HTERT RPE-1 (cell line): Measurements from ENCODE around the gene SIGLEC11.
"Not testable (repeated sequence)": the region's sequence is repeated elsewhere in the genome, so short reads cannot be mapped to it uniquely, and the experiment has no call there.

ENCODE experiments used
- in situ Hi-C: fragments of 300-500 bp; cut with MboI; formaldehyde crosslinking; loops from 4 replicates; pipeline ENCODE4 v1.14.3; 2020; ENCODE audit warnings: low sequenced_read_pairs

Gene SIGLEC11

DNA sequence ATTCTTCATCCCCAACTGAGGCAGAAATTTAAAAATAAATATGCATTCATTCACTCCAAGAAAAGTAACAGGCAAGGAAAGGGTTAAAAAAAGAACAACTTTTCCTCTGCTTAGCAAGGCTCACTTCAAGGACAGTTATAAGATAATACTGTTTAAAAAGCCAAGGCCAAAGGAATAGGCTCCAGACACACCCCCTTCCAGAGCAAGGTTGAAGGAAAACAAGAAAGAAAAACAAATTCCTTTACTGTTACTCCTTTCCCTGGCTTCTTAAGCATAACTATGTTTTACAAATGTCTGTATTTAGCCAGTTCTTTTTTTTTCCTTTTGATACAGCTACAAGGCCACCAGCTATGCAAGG, 8.5 kb downstream of the SIGLEC11 start:
- in situ Hi-C loops, result no loop called here

DNA sequence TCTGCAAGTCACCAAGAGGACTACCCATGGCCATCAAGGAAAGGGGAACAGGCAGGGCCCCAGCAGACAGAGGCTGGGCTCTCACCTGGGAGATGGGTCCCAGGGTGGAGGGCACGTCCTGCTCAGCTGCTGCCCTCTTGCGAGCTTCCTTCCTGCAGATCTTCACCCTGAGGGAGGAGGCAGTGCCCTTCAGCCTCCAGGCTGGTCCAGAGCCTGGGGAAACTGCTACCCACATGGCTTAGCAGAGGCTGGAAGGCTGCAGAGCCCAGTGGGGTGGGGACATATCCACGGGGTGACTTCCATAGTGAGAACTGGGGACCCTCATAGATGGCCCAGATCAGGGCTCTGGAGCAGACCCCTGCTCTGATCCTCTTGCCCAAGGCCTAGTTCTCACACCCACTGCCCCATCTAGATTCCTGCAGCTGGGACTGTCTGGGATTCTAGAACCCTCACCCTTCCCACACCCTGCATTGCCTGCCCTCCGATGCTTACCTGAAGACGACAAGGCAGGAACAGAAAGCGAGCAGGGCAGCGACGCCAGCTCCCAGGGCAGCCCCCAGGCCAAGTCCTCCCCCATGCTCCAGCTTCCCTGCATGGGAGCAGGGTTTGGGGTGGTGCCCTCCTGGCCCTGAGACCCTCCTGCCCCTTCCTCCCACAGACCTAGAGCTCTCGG, 9.0 kb downstream of the SIGLEC11 start:
- in situ Hi-C loops, result no loop called here

DNA sequence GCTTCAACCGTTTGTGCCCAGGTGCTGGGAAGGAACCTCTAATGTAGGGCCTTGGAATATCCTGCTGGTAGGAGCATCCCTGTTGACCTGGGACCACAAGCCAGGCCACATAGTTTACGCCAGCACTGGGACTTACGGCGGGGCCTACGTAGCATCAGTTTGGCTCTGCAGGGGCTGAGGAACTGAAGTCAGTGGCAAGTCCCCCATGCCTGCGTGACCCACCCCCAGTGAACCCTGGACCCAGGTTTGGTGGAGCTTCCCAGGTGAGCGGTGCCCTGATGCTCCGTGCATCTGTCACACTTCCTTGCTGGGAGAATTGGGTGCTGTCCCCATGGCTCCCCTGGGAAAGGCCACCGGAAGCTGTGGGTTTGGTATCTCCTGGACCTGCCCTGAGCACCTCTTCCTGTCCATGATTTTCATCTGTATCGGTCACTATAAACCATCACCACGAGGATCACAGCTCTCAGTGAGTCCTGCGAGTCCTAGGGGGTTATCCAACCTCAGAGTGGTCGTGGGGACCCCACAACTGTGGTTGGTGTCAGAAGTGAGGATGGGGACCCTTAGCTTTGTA, 9.9 kb downstream of the SIGLEC11 start:
- in situ Hi-C loops, result no loop called here

DNA sequence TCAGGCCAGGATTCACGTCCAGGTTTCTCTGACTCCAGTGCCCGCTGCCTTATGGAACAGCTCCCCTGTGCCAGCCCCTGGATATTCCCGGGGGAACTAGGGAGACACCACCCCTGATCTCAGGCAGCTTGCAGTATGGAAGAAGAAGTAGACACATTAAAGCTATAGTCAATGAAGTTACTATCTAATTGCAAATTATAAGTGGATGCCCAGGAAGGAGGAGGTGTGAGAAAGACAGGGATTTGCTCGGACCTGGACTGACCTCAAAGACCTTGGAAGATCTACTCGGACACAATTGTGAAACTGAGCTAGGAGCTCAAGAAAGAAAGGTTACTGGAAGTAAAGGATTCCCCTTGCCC, 10.4 kb downstream of the SIGLEC11 start:
- in situ Hi-C loops, result no loop called here

DNA sequence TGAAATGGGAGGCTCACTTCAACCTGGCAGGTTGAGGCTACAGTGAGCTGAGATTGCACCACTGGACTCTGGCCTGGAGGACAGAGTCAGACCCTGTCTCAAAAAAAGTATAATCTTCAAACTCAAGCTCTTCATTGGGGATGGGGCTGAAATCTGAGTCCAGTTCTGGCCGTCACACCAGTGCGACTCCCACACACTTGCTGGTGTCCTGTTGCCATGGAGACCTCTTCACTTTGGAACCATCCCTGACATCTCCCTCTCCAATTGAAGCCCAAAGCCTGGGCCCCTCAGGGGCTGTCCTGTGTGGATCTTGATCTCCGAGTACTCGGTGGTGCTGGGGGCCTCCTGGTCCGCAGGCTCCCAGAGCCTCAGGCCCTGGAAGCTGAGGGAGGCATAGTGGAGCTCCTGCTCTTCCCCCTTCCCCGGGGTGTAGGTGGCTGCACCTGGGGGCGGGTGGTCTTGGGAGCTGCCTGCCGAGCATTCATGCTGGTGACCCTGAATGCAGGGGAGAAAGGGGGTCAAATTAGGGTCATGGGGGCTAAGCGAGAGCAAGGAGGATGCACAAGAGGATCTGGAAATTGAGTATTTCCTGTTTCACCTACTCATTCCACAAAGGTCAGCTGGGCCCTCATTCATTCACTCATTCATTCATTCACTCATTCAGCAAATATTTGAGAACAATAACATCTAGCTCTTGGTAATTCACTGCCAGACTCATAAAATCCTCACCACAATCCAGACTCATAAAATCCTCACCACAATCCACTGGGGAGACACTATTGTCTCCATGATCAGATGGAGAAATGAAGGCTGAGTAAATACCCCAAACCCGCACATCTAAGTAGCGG, 11.0 kb downstream of the SIGLEC11 start:
- in situ Hi-C loops, result no loop called here

DNA sequence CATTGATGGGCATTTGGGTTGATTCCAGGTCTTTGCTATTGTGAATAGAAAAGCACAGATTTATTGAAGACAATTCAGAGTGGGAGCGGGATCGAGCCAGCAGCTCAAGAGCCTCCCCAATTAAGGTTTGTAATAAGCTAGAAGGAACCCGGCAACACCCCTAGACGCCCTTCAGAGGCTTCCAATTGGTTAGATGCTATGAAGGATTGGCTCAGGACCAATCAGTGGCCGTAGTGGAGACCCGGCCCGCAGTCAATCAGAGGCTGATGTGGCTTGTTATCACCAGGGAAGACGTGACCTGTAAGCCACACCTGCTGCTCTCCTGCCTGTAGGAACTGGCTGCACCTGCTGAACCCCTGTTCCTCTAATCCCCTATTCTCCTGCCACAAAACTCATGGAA, 14.6 kb downstream of the SIGLEC11 start:
- in situ Hi-C loops, result no loop called here

DNA sequence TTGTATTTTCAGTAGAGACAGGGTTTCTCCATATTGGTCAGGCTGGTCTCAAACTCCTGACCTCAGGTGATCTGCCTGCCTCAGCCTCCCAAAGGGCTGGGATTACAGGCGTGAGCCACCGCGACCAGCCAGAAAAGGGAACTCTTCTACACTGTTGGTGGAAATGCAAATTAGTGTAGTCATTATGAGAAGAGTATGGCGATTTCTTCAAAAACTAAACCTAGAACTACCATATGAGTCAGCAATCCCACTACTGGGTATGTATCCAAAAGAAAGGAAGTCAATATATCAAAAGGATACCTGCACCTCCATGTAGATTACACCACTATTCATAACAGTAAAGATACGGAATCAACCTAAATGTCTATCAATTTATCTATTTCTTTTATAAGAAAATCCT, 16.4 kb downstream of the SIGLEC11 start:
- in situ Hi-C loops, result not testable (repeated sequence)

DNA sequence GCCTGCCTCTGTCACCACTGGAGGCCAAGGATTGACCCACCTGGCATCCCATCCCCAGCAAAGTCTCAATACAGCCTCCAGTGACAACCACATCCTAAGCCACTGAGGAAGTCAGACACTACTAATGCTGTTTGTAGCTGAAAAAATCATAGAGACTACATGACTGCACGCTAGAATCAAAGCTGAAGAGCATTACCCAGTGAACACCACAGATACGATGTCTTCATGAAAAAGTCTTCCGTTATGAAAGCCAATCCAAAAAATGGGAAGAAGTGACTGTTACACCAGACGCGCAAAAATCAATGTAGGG, 20.5 kb downstream of the SIGLEC11 start:
- in situ Hi-C loops, result no loop called here

DNA sequence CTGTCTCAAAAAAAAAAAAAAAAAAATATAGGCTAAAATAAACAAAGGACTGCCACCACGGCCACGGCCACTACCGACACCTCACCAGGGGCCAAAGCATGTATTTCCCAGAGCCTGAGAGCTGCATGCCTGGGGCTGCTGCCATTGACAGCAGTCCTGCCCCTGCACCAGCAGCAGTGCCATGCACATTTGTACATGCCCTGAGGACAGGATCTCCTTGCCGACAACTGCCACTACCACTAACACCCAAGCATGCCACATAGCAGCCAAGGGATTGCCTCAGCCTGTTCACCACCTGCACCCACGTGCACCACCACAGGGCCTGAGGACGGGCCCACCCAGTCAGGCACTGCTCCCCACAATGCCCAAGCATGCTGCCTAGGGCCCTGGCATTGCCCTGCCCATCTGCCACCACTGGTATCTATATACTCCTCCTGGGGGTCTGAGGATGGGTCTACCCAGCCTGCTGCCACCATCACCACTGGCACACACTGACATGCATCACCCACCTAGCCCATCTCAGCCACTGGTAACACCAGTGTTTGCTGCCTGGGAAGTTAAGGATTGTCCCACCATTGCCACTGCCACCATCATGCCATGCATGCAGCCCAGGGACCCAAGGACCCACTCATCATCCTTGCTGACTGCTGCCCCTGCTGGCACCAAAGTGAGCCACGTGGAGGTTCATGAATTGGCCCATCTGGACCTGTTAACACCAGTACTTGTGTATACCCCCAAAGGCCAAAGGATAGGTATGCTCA, 21.1 kb downstream of the SIGLEC11 start:
- in situ Hi-C loops, result no loop called here

DNA sequence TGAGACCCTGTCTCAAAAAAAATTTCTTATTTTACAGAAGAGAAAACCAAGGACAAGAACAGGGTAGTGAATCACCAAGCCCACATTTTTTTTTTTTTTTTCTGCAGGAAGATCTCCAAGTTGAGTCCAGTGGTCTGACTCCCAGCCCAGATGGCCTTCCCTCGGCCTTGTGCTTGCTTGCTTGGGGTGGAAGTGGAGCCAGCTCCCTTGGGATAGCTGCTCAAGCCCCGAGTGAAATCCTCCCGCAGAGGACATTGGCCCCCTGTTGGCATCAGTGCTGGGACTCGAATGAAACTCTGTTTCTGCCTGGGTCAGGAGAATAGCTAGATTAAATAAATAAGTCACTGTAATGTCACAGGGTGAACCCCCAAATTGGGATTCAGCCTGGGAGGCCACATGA, 22.3 kb downstream of the SIGLEC11 start:
- in situ Hi-C loops, result no loop called here

DNA sequence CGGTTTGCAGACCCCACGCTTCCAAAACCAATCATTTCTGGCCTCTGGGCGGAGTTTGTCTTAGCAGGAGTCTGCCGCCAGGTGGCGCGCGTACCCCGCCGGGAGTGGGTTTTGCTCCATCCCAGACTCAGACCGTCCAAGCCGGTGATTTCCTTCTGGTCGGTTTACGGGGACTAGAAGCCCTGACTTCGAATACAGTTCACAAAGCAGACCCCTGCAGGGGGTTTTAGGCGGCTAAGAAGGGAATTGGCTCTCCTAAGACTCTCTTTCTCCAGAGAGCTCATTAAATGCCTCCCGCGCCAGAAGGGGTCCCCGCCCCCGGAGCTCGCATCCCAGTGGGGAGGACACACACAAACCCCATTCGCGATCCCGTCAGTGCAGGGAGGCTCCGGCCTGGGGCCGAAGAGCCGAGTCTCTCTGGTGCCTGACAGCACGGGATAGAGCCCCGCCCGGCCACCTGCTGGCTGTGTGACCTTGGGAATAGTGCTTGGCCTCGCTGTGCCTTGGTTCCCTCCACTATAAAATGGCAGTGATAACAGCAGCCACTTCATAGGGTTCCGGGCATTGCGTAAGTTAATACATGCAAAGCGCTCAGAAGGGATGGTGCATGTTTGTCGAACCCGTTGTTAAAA, 23.1 kb downstream of the SIGLEC11 start:
- in situ Hi-C loops, result no loop called here

DNA sequence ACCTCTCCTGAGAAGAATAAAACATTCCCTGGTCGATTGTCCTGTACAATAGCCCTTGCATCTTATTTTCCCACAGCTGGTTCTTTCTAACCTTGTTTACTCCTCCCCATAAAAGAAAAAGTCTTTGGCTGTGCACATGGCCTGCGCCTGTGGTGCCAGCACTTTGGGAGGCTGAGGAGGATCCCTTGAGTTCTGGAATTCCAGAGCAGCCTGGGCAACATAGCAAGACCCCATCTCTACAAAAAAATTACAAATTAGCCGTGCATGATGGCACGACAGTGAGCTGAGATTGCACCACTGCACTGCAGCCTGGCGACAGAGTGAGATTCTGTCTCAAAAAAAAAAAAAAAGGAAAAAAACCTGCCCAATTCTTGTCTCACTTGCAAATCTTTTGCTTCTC, 24.4 kb downstream of the SIGLEC11 start:
- in situ Hi-C loops, result no loop called here

DNA sequence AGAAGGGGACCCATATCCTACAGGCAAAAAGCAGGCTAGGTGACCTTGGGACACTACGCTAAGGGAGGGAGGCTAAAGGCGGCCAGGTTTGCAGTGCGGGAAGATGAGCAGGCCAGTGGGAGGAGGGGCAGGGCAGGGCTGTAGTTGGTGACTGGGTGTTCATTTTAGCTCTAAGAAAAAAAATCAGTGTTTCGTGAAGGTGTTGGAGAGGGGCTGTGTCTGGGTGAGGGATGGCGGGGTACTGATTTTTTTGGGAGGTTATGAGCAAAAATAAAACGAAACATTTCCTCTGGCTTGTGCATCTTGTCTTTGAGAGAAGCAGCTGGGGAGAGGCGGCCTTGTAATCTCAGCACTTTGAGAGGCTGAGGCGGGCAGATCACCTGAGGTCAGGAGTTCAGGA, 27.3 kb downstream of the SIGLEC11 start:
- in situ Hi-C loops, result no loop called here

DNA sequence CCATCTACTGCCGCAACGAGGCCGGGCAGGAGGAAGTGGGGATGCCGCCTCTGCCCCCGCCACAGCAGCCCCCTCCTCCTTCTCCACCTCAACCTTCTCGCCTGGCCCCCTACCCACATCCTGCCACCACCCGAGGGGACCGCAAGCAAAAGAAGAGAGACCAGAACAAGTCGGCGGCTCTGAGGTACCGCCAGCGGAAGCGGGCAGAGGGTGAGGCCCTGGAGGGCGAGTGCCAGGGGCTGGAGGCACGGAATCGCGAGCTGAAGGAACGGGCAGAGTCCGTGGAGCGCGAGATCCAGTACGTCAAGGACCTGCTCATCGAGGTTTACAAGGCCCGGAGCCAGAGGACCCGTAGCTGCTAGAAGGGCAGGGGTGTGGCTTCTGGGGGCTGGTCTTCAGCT, 28.2 kb downstream of the SIGLEC11 start:
- in situ Hi-C loops, result no loop called here

DNA sequence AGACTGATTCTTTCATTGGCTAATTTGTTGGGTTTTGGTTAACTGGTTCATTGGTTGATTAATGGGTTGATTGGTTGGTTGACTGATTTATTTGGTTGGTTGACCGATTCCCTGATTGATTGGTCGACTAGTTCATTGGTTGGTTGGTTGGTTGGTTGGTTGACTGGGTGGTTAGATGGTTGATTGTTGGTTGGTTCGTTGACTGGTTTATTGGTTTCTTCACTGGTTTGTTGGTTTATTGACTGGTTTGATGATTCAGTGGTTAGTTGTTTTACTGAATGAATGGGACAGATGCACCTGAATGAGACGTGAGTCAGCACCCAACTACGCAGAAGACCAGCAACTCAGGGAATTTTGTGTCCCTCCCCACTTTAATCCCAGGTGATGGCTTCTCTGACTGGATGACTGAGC, 28.9 kb downstream of the SIGLEC11 start:
- in situ Hi-C loops, result no loop called here

DNA sequence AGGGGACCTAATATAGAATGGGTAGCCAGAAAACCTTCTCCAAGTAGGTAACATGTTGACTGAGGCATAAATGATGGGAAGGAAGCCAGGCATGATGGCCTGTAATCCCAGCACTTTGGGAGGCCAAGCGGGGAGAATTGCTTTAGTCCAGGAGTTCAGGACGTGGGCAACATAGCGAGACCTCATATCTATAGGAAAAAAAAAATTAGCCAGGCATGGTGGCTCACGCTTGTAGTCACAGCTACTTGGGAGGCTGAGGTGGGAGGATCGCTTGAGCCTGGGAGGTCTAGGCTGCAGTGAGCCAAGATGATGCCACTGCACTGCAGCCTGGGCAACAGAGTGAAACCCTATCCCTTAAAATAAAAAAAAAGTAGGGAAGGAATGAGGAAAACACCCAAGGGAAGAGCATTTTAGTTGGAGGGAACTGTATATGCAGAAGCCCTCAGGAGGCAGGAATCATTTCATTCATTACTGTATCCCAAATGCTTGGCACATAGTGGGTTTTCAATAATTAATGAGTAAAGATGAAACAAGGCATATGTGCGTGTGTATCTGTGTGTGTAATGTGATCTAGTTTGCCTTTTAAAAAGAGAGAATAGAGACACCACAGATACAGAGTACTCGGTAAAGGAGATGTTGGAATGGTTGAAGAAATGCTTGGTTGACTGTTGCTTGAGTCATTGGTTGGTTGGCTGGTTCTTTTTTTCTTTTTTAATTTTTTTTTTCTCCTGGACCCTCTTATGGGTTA, 29.5 kb downstream of the SIGLEC11 start:
- in situ Hi-C loops, result no loop called here

DNA sequence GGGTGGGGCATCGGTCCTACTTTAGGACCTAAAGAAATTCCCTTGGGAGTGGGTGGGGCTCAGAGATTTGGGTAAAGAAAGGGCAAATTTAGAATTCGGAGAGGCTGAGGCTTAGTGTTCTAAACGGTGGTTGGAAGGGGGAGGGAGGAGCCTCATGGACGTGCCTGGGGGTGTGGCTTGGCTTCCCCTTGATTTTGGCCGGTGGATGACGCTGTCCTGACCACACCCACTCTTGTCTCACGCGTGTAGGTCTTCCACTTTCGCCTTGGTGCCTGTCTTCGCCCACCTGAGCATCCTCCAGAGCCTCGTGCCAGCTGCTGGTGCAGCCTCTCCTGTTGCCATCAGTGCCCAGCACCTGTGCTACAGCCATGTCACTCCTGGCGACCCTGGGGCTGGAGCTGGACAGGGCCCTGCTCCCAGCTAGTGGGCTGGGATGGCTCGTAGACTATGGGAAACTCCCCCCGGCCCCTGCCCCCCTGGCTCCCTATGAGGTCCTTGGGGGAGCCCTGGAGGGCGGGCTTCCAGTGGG, 30.4 kb downstream of the SIGLEC11 start:
- in situ Hi-C loops, result no loop called here

DNA sequence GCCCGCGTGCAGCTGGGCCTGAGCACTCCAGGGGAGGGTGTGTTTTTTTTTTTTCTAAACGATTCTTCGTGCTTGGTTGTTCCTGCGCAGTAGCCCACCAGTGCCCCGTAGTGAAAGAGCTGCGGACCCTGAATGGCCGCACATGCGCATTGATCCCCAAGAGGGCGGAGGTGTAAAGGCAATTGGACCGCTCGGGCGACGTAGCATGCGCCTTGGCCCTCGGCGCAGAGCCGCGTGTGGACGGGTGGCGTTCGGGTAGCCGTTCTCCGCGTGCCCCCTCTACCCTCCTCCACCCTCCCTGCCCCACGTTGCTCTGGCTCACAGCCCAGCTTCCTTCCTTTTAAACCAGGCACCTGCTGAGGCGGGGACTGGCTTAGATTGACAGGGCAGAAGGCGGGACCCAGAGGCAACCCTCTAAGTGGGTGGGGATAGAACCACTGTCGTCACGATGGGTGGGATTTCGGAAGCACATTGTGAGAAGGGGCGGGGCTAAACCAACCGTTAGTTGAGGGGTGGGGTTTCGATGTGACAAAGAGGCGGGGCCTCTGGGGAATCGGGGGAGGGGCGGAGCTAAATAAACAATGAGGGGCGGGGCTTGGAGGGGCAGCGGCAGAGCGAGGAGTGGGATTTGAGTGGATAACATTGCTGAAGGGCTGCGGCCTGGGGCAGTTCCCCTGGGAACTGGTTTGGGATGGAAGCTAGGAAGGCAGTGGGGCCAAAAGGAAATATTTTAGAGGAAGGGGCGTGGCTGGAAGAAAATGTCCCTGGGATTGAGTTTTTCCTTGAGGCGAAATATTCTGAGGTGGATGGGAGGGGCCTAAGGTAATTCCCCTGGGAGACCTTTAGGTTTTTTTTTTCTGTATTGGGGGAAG, 31.1 kb downstream of the SIGLEC11 start:
- in situ Hi-C loops, result no loop called here

DNA sequence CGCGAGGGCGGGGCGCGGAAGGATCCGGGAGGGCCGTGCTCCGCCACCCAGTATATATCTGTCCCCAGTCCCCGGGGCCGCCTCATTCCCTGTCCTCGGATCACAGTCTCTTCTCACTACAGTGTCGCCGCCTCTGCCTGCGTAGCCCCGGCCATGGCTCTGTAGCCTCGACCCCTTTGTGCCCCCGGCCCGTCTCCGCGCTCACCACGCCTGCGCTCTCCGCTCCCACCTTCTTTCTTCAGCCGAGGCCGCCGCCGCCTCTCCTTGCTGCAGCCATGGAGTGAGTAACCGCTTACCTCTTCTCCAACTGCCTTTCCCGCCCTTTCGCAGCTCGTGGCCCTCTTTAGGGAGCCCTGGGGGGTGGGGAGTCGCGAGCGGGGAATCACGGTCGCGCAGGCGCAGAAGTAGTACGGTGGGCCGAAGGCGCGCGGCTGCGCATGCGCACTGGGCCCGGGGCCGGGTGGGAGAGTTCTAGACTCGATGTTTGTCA, 31.8 kb downstream of the SIGLEC11 start, which contains the start of the genes ATF5 and NUP62:
Gene ATF5 (plus strand): TSS at position 85 of the 490 bp plus-strand sequence. CDS start 1,646 bp downstream, outside the sequence.
Gene NUP62 (minus strand): TSS at position 384 of the 490 bp plus-strand sequence. CDS start 19,697 bp downstream, outside the sequence.
- in situ Hi-C loops, result no loop called here
